Epithelial cell of esophagus (primary cell): ENCODE results near the gene R3HDM4.

Source experiments
- DNase-seq: peaks from one replicate; pipeline ENCODE4 v3.0.0; 2010; ENCODE audit warnings: low read depth
- H3K4me3 ChIP-seq: 2 replicates; pipeline ENCODE4 v1.5.1; 2011; ENCODE audit warnings: mild to moderate bottlenecking, low read length, control low read depth
- TF ChIP-seq, protein P1 (sequence below): IDR thresholded peaks from 2 replicates; pipeline ENCODE4 v1.5.1; 2011; ENCODE audit warnings: low read depth, mild to moderate bottlenecking, low read length, control low read depth, inconsistent platforms; ENCODE audit not compliant: insufficient read depth; ENCODE audit errors: missing control alignments

Gene R3HDM4

DNA sequence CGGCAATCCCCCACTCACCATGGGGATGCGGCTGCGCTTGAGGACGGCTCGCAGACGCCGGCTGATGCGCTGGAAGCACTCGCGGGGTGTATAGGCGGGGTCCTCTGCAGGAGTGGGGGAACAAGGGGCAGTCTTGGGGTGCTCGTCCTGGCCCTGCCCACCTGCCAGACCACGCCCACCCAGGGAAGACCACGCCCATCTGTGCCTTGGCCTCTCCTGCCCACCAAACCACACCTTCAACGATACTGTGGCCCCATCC, 13.0 kb downstream of the R3HDM4 start:
- TF ChIP-seq, protein P1, sequence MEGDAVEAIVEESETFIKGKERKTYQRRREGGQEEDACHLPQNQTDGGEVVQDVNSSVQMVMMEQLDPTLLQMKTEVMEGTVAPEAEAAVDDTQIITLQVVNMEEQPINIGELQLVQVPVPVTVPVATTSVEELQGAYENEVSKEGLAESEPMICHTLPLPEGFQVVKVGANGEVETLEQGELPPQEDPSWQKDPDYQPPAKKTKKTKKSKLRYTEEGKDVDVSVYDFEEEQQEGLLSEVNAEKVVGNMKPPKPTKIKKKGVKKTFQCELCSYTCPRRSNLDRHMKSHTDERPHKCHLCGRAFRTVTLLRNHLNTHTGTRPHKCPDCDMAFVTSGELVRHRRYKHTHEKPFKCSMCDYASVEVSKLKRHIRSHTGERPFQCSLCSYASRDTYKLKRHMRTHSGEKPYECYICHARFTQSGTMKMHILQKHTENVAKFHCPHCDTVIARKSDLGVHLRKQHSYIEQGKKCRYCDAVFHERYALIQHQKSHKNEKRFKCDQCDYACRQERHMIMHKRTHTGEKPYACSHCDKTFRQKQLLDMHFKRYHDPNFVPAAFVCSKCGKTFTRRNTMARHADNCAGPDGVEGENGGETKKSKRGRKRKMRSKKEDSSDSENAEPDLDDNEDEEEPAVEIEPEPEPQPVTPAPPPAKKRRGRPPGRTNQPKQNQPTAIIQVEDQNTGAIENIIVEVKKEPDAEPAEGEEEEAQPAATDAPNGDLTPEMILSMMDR = no peak
- DNase-seq = no peak
- no peak overlapping the region for H3K4me3 ChIP-seq

GRCh38 chr19:899336-900042, 13.5 kb downstream of the R3HDM4 start:
- no peak for DNase-seq
- no peak overlapping the region for H3K4me3 ChIP-seq
- TF ChIP-seq, protein P1 = no peak

DNA sequence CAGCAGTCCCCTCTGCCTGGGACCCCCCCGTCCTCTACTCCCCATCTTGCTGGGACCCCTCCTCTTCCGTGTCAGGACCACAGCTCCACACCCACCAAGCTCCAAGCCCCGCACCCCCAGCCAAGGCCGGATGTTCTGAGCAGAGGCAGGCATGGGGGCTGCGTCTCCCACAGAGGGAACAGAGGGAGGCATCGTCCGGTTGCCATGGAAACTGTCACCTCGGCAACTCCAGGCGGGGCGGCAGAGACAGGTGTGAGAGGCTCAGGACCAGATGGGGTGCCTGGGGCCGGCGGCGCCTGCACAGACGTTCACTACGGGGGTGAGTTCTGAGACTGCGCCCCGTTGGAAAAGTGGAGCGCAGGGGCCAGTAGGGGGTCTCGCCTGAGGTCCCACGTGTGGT, 14.4 kb downstream of the R3HDM4 start:
- H3K4me3 ChIP-seq = no peak overlapping the region
- no peak for DNase-seq

DNA sequence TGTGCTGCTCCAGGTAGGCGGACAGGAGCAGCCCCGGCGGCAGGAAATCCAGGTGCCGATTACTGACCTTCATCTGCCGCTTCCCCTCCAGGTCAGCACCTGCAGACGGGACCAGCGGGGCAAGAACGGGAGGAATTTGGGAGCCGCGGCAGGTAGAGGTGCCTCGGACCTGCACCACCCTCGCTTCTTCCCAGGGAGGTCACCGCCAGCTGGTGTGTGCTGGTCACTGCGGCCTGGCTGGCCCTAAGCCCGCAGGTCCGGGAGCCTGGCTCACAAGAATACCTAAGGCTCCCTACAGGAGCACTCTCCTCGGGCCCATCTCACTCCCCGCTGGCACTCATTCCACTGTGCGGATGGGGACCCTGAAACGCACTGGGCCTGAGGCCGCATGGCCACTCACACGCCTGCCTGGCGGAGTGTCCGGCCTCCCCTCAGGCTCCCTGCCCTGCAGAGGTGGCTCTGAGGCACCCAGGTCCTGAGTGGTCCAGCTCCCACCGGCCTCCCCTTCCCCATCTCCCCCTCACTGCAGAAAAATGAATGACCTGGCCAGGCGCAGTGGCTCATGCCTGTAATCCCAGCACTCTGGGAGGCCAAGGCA, 15.5 kb downstream of the R3HDM4 start:
- no peak for DNase-seq
- TF ChIP-seq, protein P1 = no peak
- no peak overlapping the region for H3K4me3 ChIP-seq

More for the DNA sequence above, 14.4 kb downstream of the R3HDM4 start:
- TF ChIP-seq, protein P1 = no peak

DNA sequence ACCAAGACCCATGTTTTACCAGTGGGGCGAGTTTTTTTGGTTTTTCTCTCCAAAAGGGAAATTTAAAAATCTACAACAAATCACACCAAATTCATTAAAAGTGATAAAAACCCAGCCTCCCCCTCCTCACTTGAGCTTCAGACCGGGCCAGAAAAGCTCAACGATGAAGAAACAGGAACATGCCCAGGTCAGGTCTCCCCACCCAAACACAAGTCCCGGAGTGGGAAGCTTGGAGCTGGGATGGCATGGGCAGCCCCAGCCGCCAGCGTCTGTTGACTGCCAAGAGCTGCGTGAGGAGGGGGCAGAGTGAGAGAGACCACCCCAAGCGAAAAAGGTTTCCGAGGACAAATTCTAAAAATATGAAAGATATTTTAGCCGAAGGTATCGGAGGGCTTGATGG, 16.0 kb downstream of the R3HDM4 start:
- DNase-seq = no peak
- no peak overlapping the region for H3K4me3 ChIP-seq
- TF ChIP-seq, protein P1 = no peak

- no peak for DNase-seq
- TF ChIP-seq, protein P1 = no peak
- no peak overlapping the region for H3K4me3 ChIP-seq
These were observed 16.6 kb downstream of the R3HDM4 start for GRCh38 chr19:896434-896833.
